GM12873 (cell line): ENCODE data around the gene IL17RB.

ENCODE experiments used
- CTCF ChIP-seq: IDR thresholded peaks from 2 replicates; pipeline ENCODE4 v1.5.1; 2012; ENCODE audit warnings: low read depth, mild to moderate bottlenecking, moderate library complexity, low read length, control low read depth; ENCODE audit not compliant: insufficient read depth; ENCODE audit errors: missing control alignments

Gene IL17RB

GRCh38 chr3:53856964-53857363 is 10.6 kb downstream of the IL17RB start:
- TF ChIP-seq CTCF, result no peak

GRCh38 chr3:53858096-53858741 is 11.9 kb downstream of the IL17RB start:
- TF ChIP-seq CTCF, result peak; percentile 5

- TF ChIP-seq CTCF, result no peak
Observed at GRCh38 chr3:53859178-53859577, 12.8 kb downstream of the IL17RB start.

GRCh38 chr3:53860196-53860595 is 13.8 kb downstream of the IL17RB start:
- TF ChIP-seq CTCF, result no peak

GRCh38 chr3:53862241-53862640 is 15.9 kb downstream of the IL17RB start:
- no peak for TF ChIP-seq CTCF

GRCh38 chr3:53863145-53863544 is 16.8 kb downstream of the IL17RB start:
- TF ChIP-seq CTCF, result no peak

- TF ChIP-seq CTCF, result no peak
Observed at GRCh38 chr3:53865732-53866499, 19.5 kb downstream of the IL17RB start.
